H1 (cell line): ENCODE measurements around the gene TOP1. TPM values are rescaled to one million over a fixed set of nuclear protein-coding genes. Genes with fewer than 3 reads are reported as not detected.

Experiments
- CTCF ChIA-PET: fragments of 300-600 bp; sonication (Branson Sonifier 250); formaldehyde crosslinking; loops from one replicate; lab custom pipeline; 2021; ENCODE audit not compliant: partially characterized antibody; lab: Charles Lee
- POLR2A ChIA-PET: fragments of 300-600 bp; sonication (Branson Sonifier 250); formaldehyde crosslinking; loops from one replicate; lab custom pipeline; 2021; ENCODE audit warnings: inconsistent platforms; ENCODE audit not compliant: partially characterized antibody; lab: Charles Lee
- DNase-seq, 2 experiments: peaks; one replicate each; pipeline versions ENCODE4 v3.0.0 to v3.0.0-alpha.2; 2010 to 2022; ENCODE audit warnings: low spot score in 2 of 2, low read depth in 1 of 2, mixed read lengths in 1 of 2
- FAIRE-seq: peaks from 2 replicates; lab custom pipeline; 2011; peaks lifted over from hg19 to GRCh38; lab: Jason Lieb, UNC
- H2AFZ ChIP-seq: 2 replicates; pipeline ENCODE4 v1.8.1; 2012; ENCODE audit warnings: low read length, inconsistent platforms
- H2AK5ac ChIP-seq: 2 replicates; pipeline ENCODE4 v1.6.1; 2013; ENCODE audit warnings: low read depth, low read length
- H2BK120ac ChIP-seq: replicated peaks from 2 replicates; pipeline ENCODE3; 2013; ENCODE audit warnings: low read depth, low read length, inconsistent platforms
- H2BK12ac ChIP-seq: 2 replicates; pipeline ENCODE4 v1.6.1; 2013; ENCODE audit warnings: low read depth, low read length
- H2BK15ac ChIP-seq: 2 replicates; pipeline ENCODE4 v1.6.1; 2013; ENCODE audit warnings: low read length
- H2BK20ac ChIP-seq: 2 replicates; pipeline ENCODE4 v1.6.1; 2013; ENCODE audit warnings: low read length
- H2BK5ac ChIP-seq: 2 replicates; pipeline ENCODE4 v1.6.1; 2013; ENCODE audit warnings: low read depth, low read length
- H3K14ac ChIP-seq: 2 replicates; pipeline ENCODE4 v1.6.1; 2013; ENCODE audit warnings: inconsistent platforms; ENCODE audit not compliant: insufficient read length
- H3K18ac ChIP-seq: 2 replicates; pipeline ENCODE4 v1.6.1; 2013; ENCODE audit warnings: low read length; ENCODE audit errors: extremely low read depth
- H3K23ac ChIP-seq: 2 replicates; pipeline ENCODE4 v1.6.1; 2013; ENCODE audit warnings: inconsistent platforms; ENCODE audit not compliant: insufficient read length
- H3K23me2 ChIP-seq: 2 replicates; pipeline ENCODE4 v1.6.1; 2013; ENCODE audit warnings: low read depth, low read length
- H3K27ac ChIP-seq: 2 replicates; pipeline ENCODE4 v1.6.1; 2011; ENCODE audit warnings: low read depth, low read length, inconsistent platforms
- H3K27me3 ChIP-seq, 4 experiments: replicated peaks in 1 of 4; 1 replicate in 1 of 4; 2 replicates in 3 of 4; pipeline versions ENCODE4 v1.6.1 to v1.8.1; 2011 to 2013; ENCODE audit warnings: low read length in 3 of 4, mild to moderate bottlenecking in 3 of 4, inconsistent platforms in 2 of 4, mixed read lengths in 2 of 4, moderate library complexity in 1 of 4; ENCODE audit not compliant: control insufficient read depth in 3 of 4, insufficient read depth in 3 of 4; ENCODE audit errors: extremely low read depth in 1 of 4
- H3K36me3 ChIP-seq, 4 experiments: 2 replicates each; pipeline versions ENCODE4 v1.6.1 to v1.8.1; 2011 to 2013; ENCODE audit warnings: mild to moderate bottlenecking in 4 of 4, low read length in 3 of 4, moderate library complexity in 2 of 4, control low read depth in 1 of 4, inconsistent platforms in 1 of 4; ENCODE audit not compliant: insufficient read depth in 4 of 4, control insufficient read depth in 2 of 4
- H3K4ac ChIP-seq: replicated peaks from 2 replicates; pipeline ENCODE3; 2013; ENCODE audit warnings: low read length, low read depth, mixed read lengths, inconsistent platforms; ENCODE audit not compliant: insufficient read length
- H3K4me1 ChIP-seq, 4 experiments: replicated peaks in 1 of 4; 1 replicate in 1 of 4; 2 replicates in 3 of 4; pipeline versions ENCODE4 v1.6.1 to v1.8.1; 2011 to 2013; ENCODE audit warnings: low read length in 3 of 4, inconsistent platforms in 2 of 4, mixed read lengths in 1 of 4; ENCODE audit not compliant: insufficient read depth in 4 of 4, control insufficient read depth in 3 of 4
- H3K4me2 ChIP-seq, 2 experiments: 2 replicates each; pipeline versions ENCODE4 v1.6.1 to v1.8.1; 2011 to 2013; ENCODE audit warnings: low read depth in 2 of 2, low read length in 2 of 2, control low read depth in 1 of 2, inconsistent platforms in 1 of 2, mild to moderate bottlenecking in 1 of 2; ENCODE audit not compliant: insufficient read depth in 1 of 2
- H3K4me3 ChIP-seq, 4 experiments: fragments of 200-600, 300-600 bp in 1 of 4; sonication (generic), shearing (Covaris generic), sonication (Bioruptor Twin) in 1 of 4; 2 replicates each; pipeline versions ENCODE4 v1.5.1 to v1.8.1; 2011 to 2016; ENCODE audit warnings: low read length in 4 of 4, low read depth in 3 of 4, control low read depth in 2 of 4, inconsistent platforms in 2 of 4, mild to moderate bottlenecking in 2 of 4, mixed read lengths in 1 of 4, moderate library complexity in 1 of 4; ENCODE audit not compliant: insufficient read depth in 2 of 4; ENCODE audit errors: extremely low read depth in 1 of 4
- H3K56ac ChIP-seq: replicated peaks from 2 replicates; pipeline ENCODE3; 2013; ENCODE audit warnings: low read depth, mild to moderate bottlenecking, mixed read lengths, low read length, inconsistent platforms; ENCODE audit not compliant: insufficient read length
- H3K79me1 ChIP-seq: 2 replicates; pipeline ENCODE4 v1.6.1; 2013; ENCODE audit warnings: low read depth, low read length, control low read depth
- H3K79me2 ChIP-seq, 2 experiments: 2 replicates each; pipeline versions ENCODE4 v1.6.1 to v1.8.1; 2012 to 2013; ENCODE audit warnings: low read length in 2 of 2, mild to moderate bottlenecking in 2 of 2, inconsistent platforms in 1 of 2; ENCODE audit not compliant: insufficient read depth in 2 of 2, control insufficient read depth in 1 of 2
- H3K9ac ChIP-seq, 4 experiments: replicated peaks in 1 of 4; 1 replicate in 1 of 4; 2 replicates in 3 of 4; pipeline versions ENCODE4 v1.6.1 to v1.8.1; 2011 to 2013; ENCODE audit warnings: low read depth in 3 of 4, low read length in 3 of 4, control low read depth in 2 of 4, mild to moderate bottlenecking in 2 of 4, moderate library complexity in 2 of 4, inconsistent platforms in 1 of 4; ENCODE audit errors: extremely low read depth in 1 of 4
- H3K9me3 ChIP-seq, 2 experiments: 2 replicates each; pipeline versions ENCODE4 v1.6.1 to v1.8.1; 2012 to 2013; ENCODE audit warnings: mild to moderate bottlenecking in 2 of 2, moderate library complexity in 2 of 2, control low read depth in 1 of 2, inconsistent platforms in 1 of 2, low read depth in 1 of 2, low read length in 1 of 2, mixed read lengths in 1 of 2; ENCODE audit not compliant: insufficient read depth in 2 of 2
- H4K20me1 ChIP-seq, 2 experiments: replicated peaks in 1 of 2; 2 replicates each; pipeline versions ENCODE3 to v1.8.1; 2011 to 2013; ENCODE audit warnings: inconsistent platforms in 2 of 2, low read length in 2 of 2, mild to moderate bottlenecking in 1 of 2; ENCODE audit not compliant: insufficient read depth in 2 of 2, control insufficient read depth in 1 of 2
- H4K5ac ChIP-seq: 2 replicates; pipeline ENCODE4 v1.6.1; 2013; ENCODE audit warnings: low read length, low read depth, mixed read lengths, inconsistent platforms; ENCODE audit not compliant: insufficient read length
- H4K8ac ChIP-seq: 2 replicates; pipeline ENCODE4 v1.8.0; 2013; ENCODE audit warnings: mild to moderate bottlenecking, moderate library complexity, low read length, inconsistent platforms; ENCODE audit not compliant: insufficient read depth; ENCODE audit errors: extremely low read depth
- H4K91ac ChIP-seq: replicated peaks from 2 replicates; pipeline ENCODE3; 2013; ENCODE audit warnings: low read length, mixed read lengths, inconsistent platforms; ENCODE audit not compliant: insufficient read length
- WGBS, 2 experiments: shearing (Covaris generic) in 1 of 2; methylation state at CpG; one replicate each; pipeline versions ENCODE4 v1.1.6 to v1.1.7; 2013 to 2015; ENCODE audit warnings: low lambda C conversion rate in 2 of 2, mixed read lengths in 2 of 2, inconsistent platforms in 1 of 2, low coverage in 1 of 2, missing lambda C conversion rate in 1 of 2; ENCODE audit not compliant: insufficient replicate concordance in 2 of 2, insufficient coverage in 1 of 2, insufficient read length in 1 of 2; ENCODE audit errors: extremely low coverage in 1 of 2, missing lambda C conversion rate in 1 of 2; 5-methylcytosine and 5-hydroxymethylcytosine counted together
- polyA plus RNA-seq, 7 experiments: library from polyadenylated mRNA; depleted of rRNA in 3 of 7; stranded (reverse) in 5 of 7; unstranded in 2 of 7; fragments of >200 nt in 5 of 7; fragments of 200-250 nt in 2 of 7; gene quantifications; 1 replicate in 5 of 7; 2 replicates in 1 of 7; 4 replicates in 1 of 7; pipeline versions ENCODE4 v1.2.1 to v1.2.3, GENCODE V29; 2011 to 2013; ENCODE audit warnings: missing spikeins in 2 of 7, mixed read lengths in 2 of 7
- total RNA-seq: library from RNA; stranded (reverse); fragmentation: NEBNext Ultra II Directional; extraction: Animal tissue kit (Norgen Biotek cat#: 25700); gene quantifications from 2 replicates; pipeline ENCODE4 v1.2.1, GENCODE V29; 2021

Gene TOP1
- total and polyA plus RNA-seq, 2 of the 8 experiments (the other 6 are each of a cell fraction or from before 2014, with no cell fraction given) = 7.4 to 108 TPM

DNA sequence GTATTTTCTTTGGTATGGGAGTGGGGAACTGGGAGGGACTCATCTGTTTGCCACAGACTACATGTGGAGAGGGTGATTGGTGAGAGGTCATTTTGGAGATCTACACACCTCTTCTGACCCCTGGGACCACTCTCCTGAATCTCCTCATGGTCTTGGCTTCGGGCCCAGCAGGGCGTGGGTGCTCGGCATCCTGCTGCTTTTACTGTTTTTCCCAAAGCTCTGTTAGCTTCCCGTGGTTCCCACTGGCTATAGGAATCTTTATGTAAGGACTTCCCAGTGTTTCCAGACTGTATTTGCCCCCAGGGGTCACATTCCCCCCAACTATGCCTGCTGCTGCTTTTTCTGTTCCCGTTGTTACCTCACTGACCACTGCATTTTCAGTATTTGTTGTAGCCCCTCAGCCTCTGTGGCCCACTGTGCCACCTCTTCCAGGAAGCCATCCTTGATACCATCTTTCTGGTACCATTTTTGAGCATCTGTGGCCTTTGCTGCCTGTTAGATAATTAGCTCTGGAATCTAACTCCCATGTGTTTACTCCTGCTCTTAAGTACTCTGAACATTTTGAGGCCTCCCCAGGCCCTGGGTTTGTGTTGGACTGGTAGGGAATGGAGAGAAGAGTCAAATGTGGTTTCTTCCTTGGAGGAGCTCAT is 123.6 kb downstream of the TOP1 start:
- no peak overlapping the region for H2BK12ac ChIP-seq
- H3K4me1 ChIP-seq = peaks cover 0 to 13% (median 6%) of the 10 kb centered on the region in 4 experiments; a peak in 4 of 7 replicates
- no peak overlapping the region for H3K4me2 ChIP-seq
- no peak overlapping the region for H3K18ac ChIP-seq
- 90% methylated on average over 5 of the region's 5 CpGs; no CpG with 5 or more reads in 1 of the 2 experiments for WGBS, 2 experiments
- H3K79me1 ChIP-seq = peaks cover 63% of the 10 kb centered on the region
- H3K23me2 ChIP-seq = no peaks in the 10 kb centered on the region
- H4K5ac ChIP-seq = no peak overlapping the region
- FAIRE-seq (no peak), DNase-seq (no peak)
- no peak overlapping the region for H3K4ac ChIP-seq
- H2BK120ac ChIP-seq = no peak overlapping the region
- H3K4me3 ChIP-seq = no peak overlapping the region
- H3K14ac ChIP-seq = no peak overlapping the region
- peaks cover 41 to 63% of the 10 kb centered on the region in 2 experiments for H4K20me1 ChIP-seq
- no peak overlapping the region for H3K27ac ChIP-seq
- ChIA-PET POLR2A (interaction anchor here (0.6 to 2.6 kb wide), 5 partner anchors 10 to 274 kb away, joined by 3 to 14 read pairs (median 3); no protein-coding TSS in a partner anchor), CTCF (interaction anchor here (0.8 to 5.0 kb wide), 5 partner anchors 9 to 184 kb away, joined by 3 to 40 read pairs (median 12); no protein-coding TSS in a partner anchor)
- no peaks in the 10 kb centered on the region for H3K9me3 ChIP-seq
- H3K23ac ChIP-seq = no peak overlapping the region
- H2BK5ac ChIP-seq = no peak overlapping the region; the same call in 1 of the 2 replicates
- H3K36me3 ChIP-seq = peaks cover 0 to 2% (median 0%) of the 10 kb centered on the region in 4 experiments; a peak in 1 of 8 replicates
- no peaks in the 10 kb centered on the region for H3K27me3 ChIP-seq
- H2AFZ ChIP-seq = no peak overlapping the region
- peaks cover 63 to 100% of the 10 kb centered on the region in 2 experiments for H3K79me2 ChIP-seq
- H2BK15ac ChIP-seq = no peak overlapping the region
- H2AK5ac ChIP-seq = no peak overlapping the region
- no peak overlapping the region for H4K91ac ChIP-seq
- no peak overlapping the region for H2BK20ac ChIP-seq
- H4K8ac ChIP-seq = no peak overlapping the region
- 0 out of 7 replicates have a peak overlapping the region, but pooled peaks of 1 of the 4 experiments have one; percentile 39 for H3K9ac ChIP-seq
- no peak overlapping the region for H3K56ac ChIP-seq
